H1 (cell line): ENCODE results near the gene GLIPR2. TPM values are rescaled to one million over a fixed set of nuclear protein-coding genes. Genes with fewer than 3 reads are reported as not detected.

ENCODE experiments used
- KDM4A ChIP-seq: IDR thresholded peaks from one replicate; pipeline ENCODE4 v1.7.1; 2012; ENCODE audit warnings: low read depth, mild to moderate bottlenecking, moderate library complexity, low read length, inconsistent platforms; ENCODE audit not compliant: severe bottlenecking
- SIN3A ChIP-seq, 2 experiments: IDR thresholded peaks in 1 of 2; conservative IDR thresholded peaks in 1 of 2; 2 replicates each; pipeline ENCODE4 v1.6.1; 2011 to 2012; ENCODE audit warnings: low read length in 2 of 2, improper control_type of control experiment in 1 of 2, low read depth in 1 of 2, mild to moderate bottlenecking in 1 of 2
- SIX5 ChIP-seq: IDR thresholded peaks from 2 replicates; pipeline ENCODE4 v1.6.1; 2011; ENCODE audit warnings: mild to moderate bottlenecking, low read depth, low read length
- TAF1 ChIP-seq: IDR thresholded peaks from 2 replicates; pipeline ENCODE4 v1.6.1; 2011; ENCODE audit warnings: mild to moderate bottlenecking, low read depth, low read length
- polyA plus RNA-seq, 7 experiments: library from polyadenylated mRNA; depleted of rRNA in 3 of 7; stranded (reverse) in 5 of 7; unstranded in 2 of 7; fragments of >200 nt in 5 of 7; fragments of 200-250 nt in 2 of 7; gene quantifications; 1 replicate in 5 of 7; 2 replicates in 1 of 7; 4 replicates in 1 of 7; pipeline versions ENCODE4 v1.2.1 to v1.2.3, GENCODE V29; 2011 to 2013; ENCODE audit warnings: missing spikeins in 2 of 7, mixed read lengths in 2 of 7
- total RNA-seq: library from RNA; stranded (reverse); fragmentation: NEBNext Ultra II Directional; extraction: Animal tissue kit (Norgen Biotek cat#: 25700); gene quantifications from 2 replicates; pipeline ENCODE4 v1.2.1, GENCODE V29; 2021
- TF ChIP-seq, protein P1 (sequence below): IDR thresholded peaks from 2 replicates; pipeline ENCODE4 v1.6.1; 2012; ENCODE audit warnings: inconsistent platforms

Gene GLIPR2
- total and polyA plus RNA-seq, 2 of the 8 experiments (the other 6 are each of a cell fraction or from before 2014, with no cell fraction given): 7.9 to 12.0 TPM

- TF ChIP-seq, protein P1, sequence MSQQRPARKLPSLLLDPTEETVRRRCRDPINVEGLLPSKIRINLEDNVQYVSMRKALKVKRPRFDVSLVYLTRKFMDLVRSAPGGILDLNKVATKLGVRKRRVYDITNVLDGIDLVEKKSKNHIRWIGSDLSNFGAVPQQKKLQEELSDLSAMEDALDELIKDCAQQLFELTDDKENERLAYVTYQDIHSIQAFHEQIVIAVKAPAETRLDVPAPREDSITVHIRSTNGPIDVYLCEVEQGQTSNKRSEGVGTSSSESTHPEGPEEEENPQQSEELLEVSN: no peak
- TF ChIP-seq KDM4A: no peak
- TF ChIP-seq SIX5: no peak
- TF ChIP-seq TAF1: no peak
- TF ChIP-seq SIN3A (conservative IDR thresholded peaks at IDR 0.05 in 1 of 2, IDR thresholded peaks at IDR 0.05 in 1 of 2; ENCODE audit: low read depth in 1 of 2, low read length in 2 of 2): no peak
- TF ChIP-seq, all 59 proteins: peak for 0
Observed at GRCh38 chr9:36116593-36116992, 19.9 kb upstream of the GLIPR2 start (continued).
